GM18858 (cell line): ENCODE results near the gene RNF166.

Source experiments
- ATAC-seq: cut with Tn5 transposase; IDR thresholded peaks from one replicate; pipeline ENCODE4 v1.9.1; 2021; ENCODE audit not compliant: unreplicated experiment

Gene RNF166

GRCh38 chr16:88724855-88725555 is 18.8 kb upstream of the RNF166 start:
- no peak for ATAC-seq

GRCh38 chr16:88723911-88724310 is 17.7 kb upstream of the RNF166 start:
- no peak for ATAC-seq

- no peak for ATAC-seq
Observed at GRCh38 chr16:88723507-88723887, 17.3 kb upstream of the RNF166 start.

- no peak for ATAC-seq
Observed at GRCh38 chr16:88722784-88723506, 16.7 kb upstream of the RNF166 start.

GRCh38 chr16:88721815-88722755 is 15.9 kb upstream of the RNF166 start:
- ATAC-seq = no peak

GRCh38 chr16:88721236-88721635 is 15.0 kb upstream of the RNF166 start:
- ATAC-seq = no peak

- ATAC-seq = no peak
Observed at GRCh38 chr16:88720396-88720970, 14.3 kb upstream of the RNF166 start.

- ATAC-seq = no peak
Observed at GRCh38 chr16:88719933-88720296, 13.7 kb upstream of the RNF166 start.

GRCh38 chr16:88719267-88719932 is 13.2 kb upstream of the RNF166 start:
- no peak for ATAC-seq

GRCh38 chr16:88718178-88718577 is 12.0 kb upstream of the RNF166 start:
- no peak for ATAC-seq

GRCh38 chr16:88716601-88717001 is 10.4 kb upstream of the RNF166 start:
- ATAC-seq = no peak

- no peak for ATAC-seq
Observed at GRCh38 chr16:88716201-88716600, 10.0 kb upstream of the RNF166 start.

GRCh38 chr16:88715312-88716190 is 9.3 kb upstream of the RNF166 start:
- ATAC-seq = no peak

GRCh38 chr16:88714420-88715302 is 8.5 kb upstream of the RNF166 start:
- ATAC-seq = no peak

GRCh38 chr16:88713568-88714419 is 7.6 kb upstream of the RNF166 start:
- ATAC-seq = no peak

- ATAC-seq = no peak
Observed at GRCh38 chr16:88713054-88713453, 6.8 kb upstream of the RNF166 start.

- no peak for ATAC-seq
Observed at GRCh38 chr16:88712362-88712979, 6.3 kb upstream of the RNF166 start.
